ENCODE data around the gene SEPTIN6.

- no peak for TF ChIP-seq GATA2 (IDR thresholded peaks at IDR 0.05; ENCODE audit: low read depth, low read length)
- TF ChIP-seq GATA3 (IDR thresholded peaks at IDR 0.05; ENCODE audit: low read depth, low read length) = no peak
Observed at GRCh38 chrX:119693996-119694451, 1.1 kb upstream of the SEPTIN6 start.

All from SH-SY5Y (cell line).